H1 (cell line): ENCODE data around the gene CYBA. TPM values are rescaled to one million over a fixed set of nuclear protein-coding genes. Genes with fewer than 3 reads are reported as not detected.

Experiments
- CTCF ChIA-PET: fragments of 300-600 bp; sonication (Branson Sonifier 250); formaldehyde crosslinking; loops from one replicate; lab custom pipeline; 2021; ENCODE audit not compliant: partially characterized antibody; lab: Charles Lee
- POLR2A ChIA-PET: fragments of 300-600 bp; sonication (Branson Sonifier 250); formaldehyde crosslinking; loops from one replicate; lab custom pipeline; 2021; ENCODE audit warnings: inconsistent platforms; ENCODE audit not compliant: partially characterized antibody; lab: Charles Lee
- DNase-seq, 2 experiments: peaks; one replicate each; pipeline versions ENCODE4 v3.0.0 to v3.0.0-alpha.2; 2010 to 2022; ENCODE audit warnings: low spot score in 2 of 2, low read depth in 1 of 2, mixed read lengths in 1 of 2
- FAIRE-seq: peaks from 2 replicates; lab custom pipeline; 2011; peaks lifted over from hg19 to GRCh38; lab: Jason Lieb, UNC
- H2AFZ ChIP-seq: 2 replicates; pipeline ENCODE4 v1.8.1; 2012; ENCODE audit warnings: low read length, inconsistent platforms
- H2AK5ac ChIP-seq: 2 replicates; pipeline ENCODE4 v1.6.1; 2013; ENCODE audit warnings: low read depth, low read length
- H2BK120ac ChIP-seq: replicated peaks from 2 replicates; pipeline ENCODE3; 2013; ENCODE audit warnings: low read depth, low read length, inconsistent platforms
- H2BK12ac ChIP-seq: 2 replicates; pipeline ENCODE4 v1.6.1; 2013; ENCODE audit warnings: low read depth, low read length
- H2BK15ac ChIP-seq: 2 replicates; pipeline ENCODE4 v1.6.1; 2013; ENCODE audit warnings: low read length
- H2BK20ac ChIP-seq: 2 replicates; pipeline ENCODE4 v1.6.1; 2013; ENCODE audit warnings: low read length
- H2BK5ac ChIP-seq: 2 replicates; pipeline ENCODE4 v1.6.1; 2013; ENCODE audit warnings: low read depth, low read length
- H3K14ac ChIP-seq: 2 replicates; pipeline ENCODE4 v1.6.1; 2013; ENCODE audit warnings: inconsistent platforms; ENCODE audit not compliant: insufficient read length
- H3K18ac ChIP-seq: 2 replicates; pipeline ENCODE4 v1.6.1; 2013; ENCODE audit warnings: low read length; ENCODE audit errors: extremely low read depth
- H3K23ac ChIP-seq: 2 replicates; pipeline ENCODE4 v1.6.1; 2013; ENCODE audit warnings: inconsistent platforms; ENCODE audit not compliant: insufficient read length
- H3K23me2 ChIP-seq: 2 replicates; pipeline ENCODE4 v1.6.1; 2013; ENCODE audit warnings: low read depth, low read length
- H3K27ac ChIP-seq: 2 replicates; pipeline ENCODE4 v1.6.1; 2011; ENCODE audit warnings: low read depth, low read length, inconsistent platforms
- H3K27me3 ChIP-seq, 4 experiments: replicated peaks in 1 of 4; 1 replicate in 1 of 4; 2 replicates in 3 of 4; pipeline versions ENCODE4 v1.6.1 to v1.8.1; 2011 to 2013; ENCODE audit warnings: low read length in 3 of 4, mild to moderate bottlenecking in 3 of 4, inconsistent platforms in 2 of 4, mixed read lengths in 2 of 4, moderate library complexity in 1 of 4; ENCODE audit not compliant: control insufficient read depth in 3 of 4, insufficient read depth in 3 of 4; ENCODE audit errors: extremely low read depth in 1 of 4
- H3K36me3 ChIP-seq, 4 experiments: 2 replicates each; pipeline versions ENCODE4 v1.6.1 to v1.8.1; 2011 to 2013; ENCODE audit warnings: mild to moderate bottlenecking in 4 of 4, low read length in 3 of 4, moderate library complexity in 2 of 4, control low read depth in 1 of 4, inconsistent platforms in 1 of 4; ENCODE audit not compliant: insufficient read depth in 4 of 4, control insufficient read depth in 2 of 4
- H3K4ac ChIP-seq: replicated peaks from 2 replicates; pipeline ENCODE3; 2013; ENCODE audit warnings: low read length, low read depth, mixed read lengths, inconsistent platforms; ENCODE audit not compliant: insufficient read length
- H3K4me1 ChIP-seq, 4 experiments: replicated peaks in 1 of 4; 1 replicate in 1 of 4; 2 replicates in 3 of 4; pipeline versions ENCODE4 v1.6.1 to v1.8.1; 2011 to 2013; ENCODE audit warnings: low read length in 3 of 4, inconsistent platforms in 2 of 4, mixed read lengths in 1 of 4; ENCODE audit not compliant: insufficient read depth in 4 of 4, control insufficient read depth in 3 of 4
- H3K4me2 ChIP-seq, 2 experiments: 2 replicates each; pipeline versions ENCODE4 v1.6.1 to v1.8.1; 2011 to 2013; ENCODE audit warnings: low read depth in 2 of 2, low read length in 2 of 2, control low read depth in 1 of 2, inconsistent platforms in 1 of 2, mild to moderate bottlenecking in 1 of 2; ENCODE audit not compliant: insufficient read depth in 1 of 2
- H3K4me3 ChIP-seq, 4 experiments: fragments of 200-600, 300-600 bp in 1 of 4; sonication (generic), shearing (Covaris generic), sonication (Bioruptor Twin) in 1 of 4; 2 replicates each; pipeline versions ENCODE4 v1.5.1 to v1.8.1; 2011 to 2016; ENCODE audit warnings: low read length in 4 of 4, low read depth in 3 of 4, control low read depth in 2 of 4, inconsistent platforms in 2 of 4, mild to moderate bottlenecking in 2 of 4, mixed read lengths in 1 of 4, moderate library complexity in 1 of 4; ENCODE audit not compliant: insufficient read depth in 2 of 4; ENCODE audit errors: extremely low read depth in 1 of 4
- H3K56ac ChIP-seq: replicated peaks from 2 replicates; pipeline ENCODE3; 2013; ENCODE audit warnings: low read depth, mild to moderate bottlenecking, mixed read lengths, low read length, inconsistent platforms; ENCODE audit not compliant: insufficient read length
- H3K79me1 ChIP-seq: 2 replicates; pipeline ENCODE4 v1.6.1; 2013; ENCODE audit warnings: low read depth, low read length, control low read depth
- H3K79me2 ChIP-seq, 2 experiments: 2 replicates each; pipeline versions ENCODE4 v1.6.1 to v1.8.1; 2012 to 2013; ENCODE audit warnings: low read length in 2 of 2, mild to moderate bottlenecking in 2 of 2, inconsistent platforms in 1 of 2; ENCODE audit not compliant: insufficient read depth in 2 of 2, control insufficient read depth in 1 of 2
- H3K9ac ChIP-seq, 4 experiments: replicated peaks in 1 of 4; 1 replicate in 1 of 4; 2 replicates in 3 of 4; pipeline versions ENCODE4 v1.6.1 to v1.8.1; 2011 to 2013; ENCODE audit warnings: low read depth in 3 of 4, low read length in 3 of 4, control low read depth in 2 of 4, mild to moderate bottlenecking in 2 of 4, moderate library complexity in 2 of 4, inconsistent platforms in 1 of 4; ENCODE audit errors: extremely low read depth in 1 of 4
- H3K9me3 ChIP-seq, 2 experiments: 2 replicates each; pipeline versions ENCODE4 v1.6.1 to v1.8.1; 2012 to 2013; ENCODE audit warnings: mild to moderate bottlenecking in 2 of 2, moderate library complexity in 2 of 2, control low read depth in 1 of 2, inconsistent platforms in 1 of 2, low read depth in 1 of 2, low read length in 1 of 2, mixed read lengths in 1 of 2; ENCODE audit not compliant: insufficient read depth in 2 of 2
- H4K20me1 ChIP-seq, 2 experiments: replicated peaks in 1 of 2; 2 replicates each; pipeline versions ENCODE3 to v1.8.1; 2011 to 2013; ENCODE audit warnings: inconsistent platforms in 2 of 2, low read length in 2 of 2, mild to moderate bottlenecking in 1 of 2; ENCODE audit not compliant: insufficient read depth in 2 of 2, control insufficient read depth in 1 of 2
- H4K5ac ChIP-seq: 2 replicates; pipeline ENCODE4 v1.6.1; 2013; ENCODE audit warnings: low read length, low read depth, mixed read lengths, inconsistent platforms; ENCODE audit not compliant: insufficient read length
- H4K8ac ChIP-seq: 2 replicates; pipeline ENCODE4 v1.8.0; 2013; ENCODE audit warnings: mild to moderate bottlenecking, moderate library complexity, low read length, inconsistent platforms; ENCODE audit not compliant: insufficient read depth; ENCODE audit errors: extremely low read depth
- H4K91ac ChIP-seq: replicated peaks from 2 replicates; pipeline ENCODE3; 2013; ENCODE audit warnings: low read length, mixed read lengths, inconsistent platforms; ENCODE audit not compliant: insufficient read length
- CREB1 ChIP-seq: IDR thresholded peaks from 2 replicates; pipeline ENCODE4 v1.6.1; 2012; ENCODE audit warnings: inconsistent platforms
- PHF8 ChIP-seq: fragments of 200-600 bp; sonication (generic); conservative IDR thresholded peaks from 2 replicates; pipeline ENCODE4 v1.7.1; 2012; ENCODE audit warnings: low read depth, mild to moderate bottlenecking, inconsistent platforms, low read length, moderate library complexity
- WGBS, 2 experiments: shearing (Covaris generic) in 1 of 2; methylation state at CpG; one replicate each; pipeline versions ENCODE4 v1.1.6 to v1.1.7; 2013 to 2015; ENCODE audit warnings: low lambda C conversion rate in 2 of 2, mixed read lengths in 2 of 2, inconsistent platforms in 1 of 2, low coverage in 1 of 2, missing lambda C conversion rate in 1 of 2; ENCODE audit not compliant: insufficient replicate concordance in 2 of 2, insufficient coverage in 1 of 2, insufficient read length in 1 of 2; ENCODE audit errors: extremely low coverage in 1 of 2, missing lambda C conversion rate in 1 of 2; 5-methylcytosine and 5-hydroxymethylcytosine counted together
- polyA plus RNA-seq, 7 experiments: library from polyadenylated mRNA; depleted of rRNA in 3 of 7; stranded (reverse) in 5 of 7; unstranded in 2 of 7; fragments of >200 nt in 5 of 7; fragments of 200-250 nt in 2 of 7; gene quantifications; 1 replicate in 5 of 7; 2 replicates in 1 of 7; 4 replicates in 1 of 7; pipeline versions ENCODE4 v1.2.1 to v1.2.3, GENCODE V29; 2011 to 2013; ENCODE audit warnings: missing spikeins in 2 of 7, mixed read lengths in 2 of 7
- total RNA-seq: library from RNA; stranded (reverse); fragmentation: NEBNext Ultra II Directional; extraction: Animal tissue kit (Norgen Biotek cat#: 25700); gene quantifications from 2 replicates; pipeline ENCODE4 v1.2.1, GENCODE V29; 2021

The CYBA gene
- total and polyA plus RNA-seq, 2 of the 8 experiments (the other 6 are each of a cell fraction or from before 2014, with no cell fraction given) = 136 to 254 TPM

DNA sequence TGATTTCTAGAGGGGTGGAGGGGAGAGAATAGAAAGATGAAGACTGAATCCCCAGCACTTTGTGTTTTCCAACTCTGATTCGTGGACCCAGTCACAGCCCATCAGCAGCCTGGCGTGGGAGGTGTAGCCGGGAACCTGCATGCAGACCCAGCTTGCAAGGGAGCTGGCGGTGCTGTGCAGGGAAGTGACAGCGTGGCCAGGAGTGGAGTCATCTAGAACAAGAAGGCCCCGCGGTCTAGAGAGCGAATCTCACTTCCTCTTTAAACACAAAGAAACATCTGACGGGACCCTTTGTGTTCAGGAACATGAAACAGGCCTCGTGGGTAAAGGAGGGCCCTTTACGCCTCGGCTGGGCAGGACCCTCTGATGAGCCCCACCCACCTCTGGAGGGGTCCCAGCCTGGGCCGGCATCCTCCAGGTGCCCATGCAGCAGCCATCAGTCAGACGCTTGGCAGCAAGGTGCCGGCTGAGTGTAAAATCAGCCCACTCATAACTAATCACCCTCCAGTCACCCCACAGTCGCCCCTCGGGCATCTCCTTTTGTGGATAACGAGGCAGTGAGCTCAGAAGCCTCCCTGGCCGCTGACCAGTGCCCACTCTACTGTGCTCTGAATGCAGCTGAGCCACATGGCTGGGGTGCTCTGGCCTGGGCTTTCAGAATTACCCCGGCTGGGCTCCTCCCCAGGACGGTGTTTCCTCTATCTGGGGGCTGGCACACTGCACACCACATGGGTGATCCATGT lies 31.0 kb upstream of the CYBA start:
- no peak overlapping the region; the same call in 1 of the 2 replicates for H4K8ac ChIP-seq
- H2BK120ac ChIP-seq = no peak overlapping the region
- no peaks in the 10 kb centered on the region for H3K79me1 ChIP-seq
- H3K23me2 ChIP-seq = peaks cover 13% of the 10 kb centered on the region; the same call in 1 of the 2 replicates
- no peak overlapping the region for H2BK20ac ChIP-seq
- no peak overlapping the region for H3K56ac ChIP-seq
- H3K14ac ChIP-seq = no peak overlapping the region
- no peaks in the 10 kb centered on the region for H3K9me3 ChIP-seq
- POLR2A ChIA-PET = interaction anchor here (1.1 to 2.7 kb wide), 3 partner anchors 10 to 19 kb away, joined by 3 to 9 read pairs (median 3); partner anchors contain the start of gene MVD
- H4K5ac ChIP-seq = no peak overlapping the region
- H2AFZ ChIP-seq = no peak overlapping the region
- H2BK12ac ChIP-seq = no peak overlapping the region
- no peak for DNase-seq
- no peak overlapping the region for H3K4ac ChIP-seq
- H3K79me2 ChIP-seq = no peaks in the 10 kb centered on the region
- H3K23ac ChIP-seq = no peak overlapping the region
- no peak overlapping the region for H4K91ac ChIP-seq
- no peak overlapping the region for H2AK5ac ChIP-seq
- peaks cover 0 to 8% (median 5%) of the 10 kb centered on the region in 4 experiments; a peak in 4 of 7 replicates for H3K4me1 ChIP-seq
- H3K4me3 ChIP-seq = no peak overlapping the region
- H3K36me3 ChIP-seq = no peaks in the 10 kb centered on the region
- CTCF ChIA-PET = interaction anchor here (0.6 to 2.8 kb wide), 13 partner anchors 8 to 92 kb away, joined by 3 to 33 read pairs (median 5); partner anchors contain the start of gene MVD
- H3K4me2 ChIP-seq = no peak overlapping the region
- H3K18ac ChIP-seq = no peak overlapping the region
- WGBS, 2 experiments = 90% methylated on average over 20 of the region's 21 CpGs; no CpG with 5 or more reads in 1 of the 2 experiments
- H3K9ac ChIP-seq = no peak overlapping the region
- no peak overlapping the region for H2BK5ac ChIP-seq
- H3K27me3 ChIP-seq = peaks cover 0 to 6% (median 2%) of the 10 kb centered on the region in 4 experiments; a peak in 2 of 7 replicates
- FAIRE-seq = no peak
- no peak overlapping the region for H2BK15ac ChIP-seq
- peaks cover 0 to 2% of the 10 kb centered on the region in 2 experiments for H4K20me1 ChIP-seq
- H3K27ac ChIP-seq = no peak overlapping the region
- no peak for TF ChIP-seq PHF8
- TF ChIP-seq CREB1 = no peak
